Spleen (tissue), 7 donors: Measurements from ENCODE around the gene MACROD2.
"Not testable (repeated sequence)": the region's sequence is repeated elsewhere in the genome, so short reads cannot be mapped to it uniquely, and the experiment has no call there.

Experiments used
- CTCF ChIP-seq, 11 experiments: fragments of 200-600 bp in 7 of 11; fragments of 450-650 bp in 4 of 11; sonication (generic) in 4 of 11; IDR thresholded peaks in 8 of 11; conservative IDR thresholded peaks in 3 of 11; 1 replicate in 7 of 11; 2 replicates in 4 of 11; pipeline versions ENCODE4 v1.4.0 to v1.8.0; 2016 to 2021; ENCODE audit warnings: antibody characterized with exemption in 11 of 11, inconsistent platforms in 4 of 11, mild to moderate bottlenecking in 1 of 11
- POLR2A ChIP-seq, 3 donors: fragments of 450-650 bp; IDR thresholded peaks; one replicate each; pipeline ENCODE4 v1.5.1; 2017; ENCODE audit warnings: antibody characterized with exemption in 3 of 3, mild to moderate bottlenecking in 1 of 3
- donor health status: DM: no; HTN: no; CAD: no; lungs with moderate emphysema.
- donor health status: DM: no; HTN: no; CAD: no.
- donor health status: DM: no; HTN: no; CAD: no.

DNA sequence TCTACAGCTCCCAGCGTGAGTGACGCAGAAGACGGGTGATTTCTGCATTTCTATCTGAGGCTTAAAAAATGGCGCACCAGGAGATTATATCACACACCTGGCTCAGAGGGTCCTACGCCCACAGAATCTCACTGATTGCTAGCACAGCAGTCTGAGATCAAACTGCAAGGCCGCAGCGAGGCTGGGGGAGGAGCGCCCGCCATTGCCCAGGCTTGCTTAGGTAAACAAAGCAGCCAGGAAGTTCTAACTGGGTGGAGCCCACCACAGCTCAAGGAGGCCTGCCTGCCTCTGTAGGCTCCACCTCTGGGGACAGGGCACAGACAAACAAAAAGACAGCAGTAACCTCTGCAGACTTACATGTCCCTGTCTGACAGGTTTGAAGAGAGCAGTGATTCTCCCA, 275.4 kb downstream of the MACROD2 start:
- TF ChIP-seq CTCF (IDR thresholded peaks at IDR 0.05 in 8 of 11, conservative IDR thresholded peaks at IDR 0.05 in 3 of 11); POLR2A (IDR thresholded peaks at IDR 0.05): not testable (repeated sequence)
